HEK293 (cell line): Measurements from ENCODE around the gene SNX21.
"Not testable (repeated sequence)": the region's sequence is repeated elsewhere in the genome, so short reads cannot be mapped to it uniquely, and the experiment has no call there.

Experiments
- CTCF ChIP-seq: fragments of 450-650 bp; formaldehyde crosslinking; IDR thresholded peaks from 2 replicates; pipeline ENCODE4 v1.5.1; 2016; ENCODE audit warnings: missing biosample characterization, missing genetic modification characterization
- SP2 ChIP-seq: fragments of 450-650 bp; formaldehyde crosslinking; IDR thresholded peaks from 2 replicates; pipeline ENCODE4 v1.5.1; 2016; ENCODE audit warnings: missing biosample characterization, missing genetic modification characterization

GRCh38 chr20:45874104-45874481 lies 40.5 kb downstream of the SNX21 start:
- TF ChIP-seq CTCF, SP2 (tag by site-specific recombination): not testable (repeated sequence)
